Measurements from ENCODE around the gene PAH.

The PAH gene

DNA sequence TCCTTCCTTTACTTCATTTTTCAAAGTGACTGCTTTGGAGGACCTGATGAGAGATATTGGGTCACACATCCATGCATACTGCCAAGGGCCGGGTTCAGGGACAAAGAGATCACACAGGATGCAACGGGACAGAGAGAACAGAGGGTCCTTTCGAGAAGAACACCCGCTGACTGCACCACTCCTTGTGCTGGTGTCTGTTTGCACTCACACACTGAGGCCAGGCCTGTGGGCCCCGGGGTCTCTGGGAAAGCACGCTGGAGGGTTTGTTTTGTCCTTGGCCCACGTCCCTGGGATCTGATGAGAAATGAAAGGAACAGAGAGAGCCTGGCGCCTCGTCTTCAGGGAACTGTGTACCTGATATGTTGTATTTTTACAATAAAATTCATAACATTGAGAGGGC is 42.2 kb downstream of the PAH start:
- H3K4me1 ChIP-seq (ENCODE audit: control insufficient read depth, insufficient read depth, low read length) = no peaks in the 10 kb centered on the region
- ChIA-PET CTCF (no interaction called here), POLR2A (no interaction called here)
- no peak overlapping the region for H3K4me3 ChIP-seq (ENCODE audit: low read depth, low read length)
- no peak overlapping the region for H3K27ac ChIP-seq (ENCODE audit: extremely low read depth, low read depth, low read length)
- no peaks in the 10 kb centered on the region for H3K9me3 ChIP-seq (ENCODE audit: control insufficient read depth, insufficient read depth, low read depth, low read length)
- H3K36me3 ChIP-seq (ENCODE audit: control insufficient read depth in 2 of 2, insufficient read depth in 1 of 2, low read length in 2 of 2) = no peaks in the 10 kb centered on the region
- TF ChIP-seq ZNF354C (tag by site-specific recombination; IDR thresholded peaks at IDR 0.05; ENCODE audit: borderline replicate concordance, low read depth) = no peak
- TF ChIP-seq PRDM6 (tag by site-specific recombination; IDR thresholded peaks at IDR 0.05) = no peak
- TF ChIP-seq ZNF791 (tag by site-specific recombination; IDR thresholded peaks at IDR 0.05) = no peak
- no peak for TF ChIP-seq ZNF404 (tag by site-specific recombination; IDR thresholded peaks at IDR 0.05)
- TF ChIP-seq SETDB1 (IDR thresholded peaks at IDR 0.05; ENCODE audit: insufficient read length, low read length) = no peak
- no peak for TF ChIP-seq SCRT2 (tag by site-specific recombination; IDR thresholded peaks at IDR 0.05)
- no peak for TF ChIP-seq ZFP37 (tag by site-specific recombination; IDR thresholded peaks at IDR 0.05)
- TF ChIP-seq MZF1 (tag by site-specific recombination; IDR thresholded peaks at IDR 0.05; ENCODE audit: borderline replicate concordance) = no peak

- no peaks in the 10 kb centered on the region for H3K4me1 ChIP-seq (ENCODE audit: control insufficient read depth, insufficient read depth, low read length)
- ChIA-PET CTCF (no interaction called here), POLR2A (no interaction called here)
- H3K27ac ChIP-seq (ENCODE audit: extremely low read depth, low read depth, low read length) = no peak overlapping the region
- no peak overlapping the region for H3K4me3 ChIP-seq (ENCODE audit: low read depth, low read length)
- no peaks in the 10 kb centered on the region for H3K36me3 ChIP-seq (ENCODE audit: control insufficient read depth in 2 of 2, insufficient read depth in 1 of 2, low read length in 2 of 2)
- TF ChIP-seq, protein P1, sequence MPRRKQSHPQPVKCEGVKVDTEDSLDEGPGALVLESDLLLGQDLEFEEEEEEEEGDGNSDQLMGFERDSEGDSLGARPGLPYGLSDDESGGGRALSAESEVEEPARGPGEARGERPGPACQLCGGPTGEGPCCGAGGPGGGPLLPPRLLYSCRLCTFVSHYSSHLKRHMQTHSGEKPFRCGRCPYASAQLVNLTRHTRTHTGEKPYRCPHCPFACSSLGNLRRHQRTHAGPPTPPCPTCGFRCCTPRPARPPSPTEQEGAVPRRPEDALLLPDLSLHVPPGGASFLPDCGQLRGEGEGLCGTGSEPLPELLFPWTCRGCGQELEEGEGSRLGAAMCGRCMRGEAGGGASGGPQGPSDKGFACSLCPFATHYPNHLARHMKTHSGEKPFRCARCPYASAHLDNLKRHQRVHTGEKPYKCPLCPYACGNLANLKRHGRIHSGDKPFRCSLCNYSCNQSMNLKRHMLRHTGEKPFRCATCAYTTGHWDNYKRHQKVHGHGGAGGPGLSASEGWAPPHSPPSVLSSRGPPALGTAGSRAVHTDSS (tag by site-specific recombination; IDR thresholded peaks at IDR 0.05) = no peak
- TF ChIP-seq BCL11B (tag by site-specific recombination; IDR thresholded peaks at IDR 0.05; ENCODE audit: low read depth) (no peak), ZNF768 (tag by site-specific recombination; IDR thresholded peaks at IDR 0.05) (no peak), ZNF837 (tag by site-specific recombination; IDR thresholded peaks at IDR 0.05) (no peak)
- TF ChIP-seq, protein P2, sequence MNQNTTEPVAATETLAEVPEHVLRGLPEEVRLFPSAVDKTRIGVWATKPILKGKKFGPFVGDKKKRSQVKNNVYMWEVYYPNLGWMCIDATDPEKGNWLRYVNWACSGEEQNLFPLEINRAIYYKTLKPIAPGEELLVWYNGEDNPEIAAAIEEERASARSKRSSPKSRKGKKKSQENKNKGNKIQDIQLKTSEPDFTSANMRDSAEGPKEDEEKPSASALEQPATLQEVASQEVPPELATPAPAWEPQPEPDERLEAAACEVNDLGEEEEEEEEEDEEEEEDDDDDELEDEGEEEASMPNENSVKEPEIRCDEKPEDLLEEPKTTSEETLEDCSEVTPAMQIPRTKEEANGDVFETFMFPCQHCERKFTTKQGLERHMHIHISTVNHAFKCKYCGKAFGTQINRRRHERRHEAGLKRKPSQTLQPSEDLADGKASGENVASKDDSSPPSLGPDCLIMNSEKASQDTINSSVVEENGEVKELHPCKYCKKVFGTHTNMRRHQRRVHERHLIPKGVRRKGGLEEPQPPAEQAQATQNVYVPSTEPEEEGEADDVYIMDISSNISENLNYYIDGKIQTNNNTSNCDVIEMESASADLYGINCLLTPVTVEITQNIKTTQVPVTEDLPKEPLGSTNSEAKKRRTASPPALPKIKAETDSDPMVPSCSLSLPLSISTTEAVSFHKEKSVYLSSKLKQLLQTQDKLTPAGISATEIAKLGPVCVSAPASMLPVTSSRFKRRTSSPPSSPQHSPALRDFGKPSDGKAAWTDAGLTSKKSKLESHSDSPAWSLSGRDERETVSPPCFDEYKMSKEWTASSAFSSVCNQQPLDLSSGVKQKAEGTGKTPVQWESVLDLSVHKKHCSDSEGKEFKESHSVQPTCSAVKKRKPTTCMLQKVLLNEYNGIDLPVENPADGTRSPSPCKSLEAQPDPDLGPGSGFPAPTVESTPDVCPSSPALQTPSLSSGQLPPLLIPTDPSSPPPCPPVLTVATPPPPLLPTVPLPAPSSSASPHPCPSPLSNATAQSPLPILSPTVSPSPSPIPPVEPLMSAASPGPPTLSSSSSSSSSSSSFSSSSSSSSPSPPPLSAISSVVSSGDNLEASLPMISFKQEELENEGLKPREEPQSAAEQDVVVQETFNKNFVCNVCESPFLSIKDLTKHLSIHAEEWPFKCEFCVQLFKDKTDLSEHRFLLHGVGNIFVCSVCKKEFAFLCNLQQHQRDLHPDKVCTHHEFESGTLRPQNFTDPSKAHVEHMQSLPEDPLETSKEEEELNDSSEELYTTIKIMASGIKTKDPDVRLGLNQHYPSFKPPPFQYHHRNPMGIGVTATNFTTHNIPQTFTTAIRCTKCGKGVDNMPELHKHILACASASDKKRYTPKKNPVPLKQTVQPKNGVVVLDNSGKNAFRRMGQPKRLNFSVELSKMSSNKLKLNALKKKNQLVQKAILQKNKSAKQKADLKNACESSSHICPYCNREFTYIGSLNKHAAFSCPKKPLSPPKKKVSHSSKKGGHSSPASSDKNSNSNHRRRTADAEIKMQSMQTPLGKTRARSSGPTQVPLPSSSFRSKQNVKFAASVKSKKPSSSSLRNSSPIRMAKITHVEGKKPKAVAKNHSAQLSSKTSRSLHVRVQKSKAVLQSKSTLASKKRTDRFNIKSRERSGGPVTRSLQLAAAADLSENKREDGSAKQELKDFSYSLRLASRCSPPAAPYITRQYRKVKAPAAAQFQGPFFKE (tag by site-specific recombination; IDR thresholded peaks at IDR 0.05; ENCODE audit: borderline replicate concordance) = no peak
- no peaks in the 10 kb centered on the region for H3K9me3 ChIP-seq (ENCODE audit: control insufficient read depth, insufficient read depth, low read depth, low read length)
Observed at GRCh38 chr12:102873077-102873476, 44.0 kb downstream of the PAH start.

DNA sequence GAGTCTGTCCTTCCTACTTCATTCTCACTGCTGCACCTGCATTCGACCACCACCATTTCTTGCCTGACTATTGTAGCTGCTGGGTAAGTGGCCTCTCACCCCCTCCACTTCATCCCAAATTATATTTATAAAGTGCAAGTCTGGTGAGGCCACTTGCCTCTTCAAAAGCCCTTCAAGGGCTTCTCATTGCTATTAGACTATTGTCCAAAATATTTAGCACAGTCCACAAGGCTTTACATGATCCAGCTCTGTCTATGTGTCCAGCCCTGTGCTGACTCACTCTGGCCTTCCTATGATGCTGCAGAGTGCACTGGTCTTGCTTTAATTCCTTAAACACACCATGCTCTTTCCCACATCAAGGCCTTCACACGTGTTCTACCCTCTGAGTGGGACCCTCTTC is 46.0 kb downstream of the PAH start:
- ChIA-PET POLR2A (no interaction called here), CTCF (interaction anchor here (1.0 to 1.7 kb wide), 2 partner anchors 12 to 20 kb away, joined by 3 to 6 read pairs; no protein-coding TSS in a partner anchor)
- Histone ChIP-seq H3K36me3 (ENCODE audit: control insufficient read depth in 2 of 2, insufficient read depth in 1 of 2, low read length in 2 of 2) (no peaks in the 10 kb centered on the region), H3K27ac (ENCODE audit: extremely low read depth, low read depth, low read length) (no peak overlapping the region), H3K4me3 (ENCODE audit: low read depth, low read length) (no peak overlapping the region), H3K4me1 (ENCODE audit: control insufficient read depth, insufficient read depth, low read length) (no peaks in the 10 kb centered on the region), H3K9me3 (ENCODE audit: control insufficient read depth, insufficient read depth, low read depth, low read length) (no peaks in the 10 kb centered on the region)
- TF ChIP-seq ZNF629 (tag by site-specific recombination; IDR thresholded peaks at IDR 0.05) (no peak), ZBTB17 (tag by site-specific recombination; IDR thresholded peaks at IDR 0.05) (no peak), ZFP41 (tag by site-specific recombination; IDR thresholded peaks at IDR 0.05; ENCODE audit: borderline replicate concordance) (no peak), ZFP3 (tag by site-specific recombination; IDR thresholded peaks at IDR 0.05; ENCODE audit: low read depth) (no peak), ZNF510 (tag by site-specific recombination; IDR thresholded peaks at IDR 0.05; ENCODE audit: insufficient replicate concordance) (no peak), BCL11B (tag by site-specific recombination; IDR thresholded peaks at IDR 0.05; ENCODE audit: low read depth) (no peak), ZSCAN30 (tag by site-specific recombination; IDR thresholded peaks at IDR 0.05) (no peak), SP3 (tag by site-specific recombination; IDR thresholded peaks at IDR 0.05) (no peak), ZNF112 (tag by site-specific recombination; IDR thresholded peaks at IDR 0.05) (no peak), ZNF704 (tag by site-specific recombination; IDR thresholded peaks at IDR 0.05) (no peak), ZNF596 (tag by site-specific recombination; IDR thresholded peaks at IDR 0.05) (no peak)
